CD4-positive, alpha-beta memory T cell (primary cell): ENCODE data around the gene RIT1. TPM values are rescaled to one million over a fixed set of nuclear protein-coding genes. Genes with fewer than 3 reads are reported as not detected.
"Not testable (repeated sequence)": the region's sequence is repeated elsewhere in the genome, so short reads cannot be mapped to it uniquely, and the experiment has no call there.

ENCODE experiments used
- CTCF ChIA-PET: fragments of 350-600 bp; sonication (Branson Sonifier 250); formaldehyde crosslinking; loops from one replicate; lab custom pipeline; 2021; ENCODE audit warnings: inconsistent platforms; ENCODE audit not compliant: partially characterized antibody; lab: Charles Lee
- POLR2A ChIA-PET: fragments of 350-600 bp; sonication (Branson Sonifier 250); formaldehyde crosslinking; loops from one replicate; lab custom pipeline; 2021; ENCODE audit not compliant: partially characterized antibody; lab: Charles Lee
- DNase-seq, 5 donors: peaks; one replicate each; pipeline versions ENCODE4 v3.0.0 to v3.0.0-alpha.2; 2020 to 2022; ENCODE audit warnings: mixed read lengths in 1 of 5
- H3K27ac ChIP-seq: one replicate; pipeline ENCODE4 v1.7.0; 2013; ENCODE audit warnings: low read depth, low read length
- H3K27me3 ChIP-seq: 2 replicates; pipeline ENCODE4 v1.7.0; 2013; ENCODE audit warnings: mild to moderate bottlenecking, low read length, moderate library complexity; ENCODE audit not compliant: insufficient read depth
- H3K36me3 ChIP-seq: 2 replicates; pipeline ENCODE4 v1.7.0; 2013; ENCODE audit warnings: mild to moderate bottlenecking, low read length, moderate library complexity; ENCODE audit not compliant: insufficient read depth
- H3K4me1 ChIP-seq: 2 replicates; pipeline ENCODE4 v1.7.0; 2013; ENCODE audit warnings: mild to moderate bottlenecking, low read length, moderate library complexity; ENCODE audit not compliant: insufficient read depth
- H3K4me3 ChIP-seq, 2 donors: one replicate each; pipeline ENCODE4 v1.7.0; 2013; ENCODE audit warnings: low read length in 2 of 2, mild to moderate bottlenecking in 1 of 2
- H3K9me3 ChIP-seq, 2 donors: one replicate each; pipeline ENCODE4 v1.7.0; 2013; ENCODE audit warnings: low read length in 2 of 2, control low read depth in 1 of 2; ENCODE audit not compliant: control insufficient read depth in 1 of 2
- H3K27ac Mint-ChIP-seq, 7 donors: one replicate each; pipeline ENCODE4 v1.8.0; 2020 to 2021; ENCODE audit warnings: mixed read lengths in 7 of 7, mild to moderate bottlenecking in 6 of 7, inconsistent platforms in 3 of 7, moderate library complexity in 3 of 7
- H3K27me3 Mint-ChIP-seq, 2 donors: one replicate each; pipeline ENCODE4 v1.8.0; 2020 to 2021; ENCODE audit warnings: mixed read lengths in 2 of 2
- H3K36me3 Mint-ChIP-seq, 2 donors: one replicate each; pipeline ENCODE4 v1.8.0; 2020 to 2021; ENCODE audit warnings: mixed read lengths in 2 of 2, inconsistent platforms in 1 of 2, mild to moderate bottlenecking in 1 of 2
- H3K4me1 Mint-ChIP-seq, 4 donors: one replicate each; pipeline ENCODE4 v1.8.0; 2020 to 2021; ENCODE audit warnings: mixed read lengths in 4 of 4, mild to moderate bottlenecking in 1 of 4
- H3K4me3 Mint-ChIP-seq, 8 donors: one replicate each; pipeline ENCODE4 v1.8.0; 2020 to 2021; ENCODE audit warnings: mixed read lengths in 8 of 8, mild to moderate bottlenecking in 7 of 8, moderate library complexity in 6 of 8, inconsistent platforms in 3 of 8
- H3K9me3 Mint-ChIP-seq, 8 donors: one replicate each; pipeline ENCODE4 v1.8.0; 2020 to 2021; ENCODE audit warnings: mixed read lengths in 8 of 8, mild to moderate bottlenecking in 5 of 8, inconsistent platforms in 3 of 8, moderate library complexity in 1 of 8
- intact Hi-C: fragments of 100-400 bp; cut with micrococcal nuclease; formaldehyde crosslinking; loops from one replicate; pipeline ENCODE4 v1.15.1; 2023
- polyA plus RNA-seq, 2 donors: library from polyadenylated mRNA; unstranded; fragments of 300-500 nt; fragmentation: Illumina TruSeq; gene quantifications; one replicate each; pipeline ENCODE4 v1.2.3, GENCODE V29; 2021
- total RNA-seq, 2 experiments: library from RNA; stranded (reverse); gene quantifications; one replicate each; pipeline ENCODE4 v1.2.3, GENCODE V29; 2021

RIT1 gene
- total and polyA plus RNA-seq, 4 experiments from 2014 or later: 14.1 to 48.0 (median 32.7) TPM

GRCh38 chr1:155896476-155896875 is 14.7 kb downstream of the RIT1 start:
- H3K4me3 ChIP-seq, POLR2A ChIA-PET, H3K9me3 Mint-ChIP-seq, H3K27me3 ChIP-seq, DNase-seq, H3K4me3 Mint-ChIP-seq, CTCF ChIA-PET, H3K27ac ChIP-seq, H3K27me3 Mint-ChIP-seq, intact Hi-C loops, H3K9me3 ChIP-seq: not testable (repeated sequence)
- Mint-ChIP-seq H3K36me3 (peaks cover 20 to 40% of the 10 kb centered on the region in 2 donors), H3K27ac (peak overlapping the region in 1 of 7 donors; percentile 36), H3K4me1 (peaks cover 15 to 19% (median 15%) of the 10 kb centered on the region in 4 donors)
- Histone ChIP-seq H3K4me1 (peaks cover 14% of the 10 kb centered on the region), H3K36me3 (peaks cover 20% of the 10 kb centered on the region)

- POLR2A ChIA-PET: interaction anchor here (0.6 kb wide), 1 partner anchor 34 kb away, joined by 3 read pairs; no protein-coding TSS in a partner anchor
- Histone ChIP-seq H3K4me1 (peaks cover 14% of the 10 kb centered on the region), H3K36me3 (peaks cover 12% of the 10 kb centered on the region)
- H3K27me3 Mint-ChIP-seq, intact Hi-C loops, CTCF ChIA-PET, H3K27ac Mint-ChIP-seq, H3K27ac ChIP-seq, H3K9me3 ChIP-seq, H3K4me3 Mint-ChIP-seq, DNase-seq, H3K4me3 ChIP-seq, H3K27me3 ChIP-seq, H3K9me3 Mint-ChIP-seq: not testable (repeated sequence)
- H3K4me1 Mint-ChIP-seq: peaks cover 15 to 19% (median 15%) of the 10 kb centered on the region in 4 donors
- H3K36me3 Mint-ChIP-seq: peaks cover 19 to 34% of the 10 kb centered on the region in 2 donors
Observed at GRCh38 chr1:155895617-155896016, 15.5 kb downstream of the RIT1 start.

- Histone ChIP-seq H3K4me3 (no peak overlapping the region), H3K36me3 (no peaks in the 10 kb centered on the region), H3K4me1 (peaks cover 14% of the 10 kb centered on the region), H3K9me3 (no peaks in the 10 kb centered on the region), H3K27me3 (no peaks in the 10 kb centered on the region), H3K27ac (no peak overlapping the region)
- no peaks in the 10 kb centered on the region for H3K27me3 Mint-ChIP-seq
- no peaks in the 10 kb centered on the region for H3K9me3 Mint-ChIP-seq
- peak overlapping the region in 2 of 8 donors; percentile 11 to 13 for H3K4me3 Mint-ChIP-seq
- peaks cover 9 to 19% (median 13%) of the 10 kb centered on the region in 4 donors for H3K4me1 Mint-ChIP-seq
- H3K36me3 Mint-ChIP-seq: peaks cover 6 to 14% of the 10 kb centered on the region in 2 donors
- H3K27ac Mint-ChIP-seq: peak overlapping the region; percentile 36 to 93 (median 75)
- intact Hi-C loops: no loop called here
- ChIA-PET CTCF (interaction anchor here (0.7 to 1.9 kb wide), 3 partner anchors 11 to 813 kb away, joined by 3 to 4 read pairs (median 4); no protein-coding TSS in a partner anchor), POLR2A (interaction anchor here (1.1 to 1.9 kb wide), 3 partner anchors 10 to 148 kb away, joined by 3 to 6 read pairs (median 5); partner anchors contain the start of gene SYT11)
- peak; percentile 35 to 46 (median 37) for DNase-seq
Observed at GRCh38 chr1:155893389-155894142, 17.6 kb downstream of the RIT1 start.

DNA sequence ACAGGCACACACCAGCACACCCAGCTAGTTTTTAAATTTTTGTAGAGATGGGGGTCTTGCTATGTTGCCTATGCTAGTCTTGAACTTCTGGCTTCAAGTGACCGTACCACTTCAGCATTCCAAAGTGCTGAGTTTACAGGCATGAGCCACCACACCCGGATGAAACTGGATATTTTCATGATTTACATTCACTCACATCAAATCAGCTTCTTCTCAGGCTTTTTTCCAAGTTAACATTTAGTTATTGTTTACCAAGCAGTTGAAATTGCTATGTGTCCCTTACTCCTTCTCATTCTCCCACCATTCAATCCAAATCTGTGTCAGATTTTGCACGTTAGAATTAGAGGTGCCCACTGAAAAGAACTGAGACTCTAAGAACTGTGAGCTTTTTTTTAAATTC is 18.4 kb downstream of the RIT1 start:
- ChIA-PET POLR2A (interaction anchor here (1.1 to 1.8 kb wide), 2 partner anchors 33 to 147 kb away, joined by 3 to 6 read pairs; partner anchors contain the start of gene SYT11), CTCF (interaction anchor here (1.3 to 1.9 kb wide), 2 partner anchors 10 to 12 kb away, joined by 4 read pairs; no protein-coding TSS in a partner anchor)
- Histone ChIP-seq H3K27ac (no peak overlapping the region), H3K4me1 (peaks cover 14% of the 10 kb centered on the region), H3K9me3 (no peaks in the 10 kb centered on the region), H3K36me3 (no peaks in the 10 kb centered on the region), H3K27me3 (no peaks in the 10 kb centered on the region), H3K4me3 (no peak overlapping the region)
- intact Hi-C loops: no loop called here
- peaks cover 4 to 10% of the 10 kb centered on the region in 2 donors for H3K36me3 Mint-ChIP-seq
- H3K4me1 Mint-ChIP-seq: peaks cover 9 to 19% (median 13%) of the 10 kb centered on the region in 4 donors
- no peak for DNase-seq
- peak overlapping the region in 6 of 7 donors; percentile 43 to 93 (median 74) for H3K27ac Mint-ChIP-seq
- H3K9me3 Mint-ChIP-seq: no peaks in the 10 kb centered on the region
- no peak overlapping the region for H3K4me3 Mint-ChIP-seq
- no peaks in the 10 kb centered on the region for H3K27me3 Mint-ChIP-seq

GRCh38 chr1:155890251-155890650 is 20.9 kb downstream of the RIT1 start:
- no peak overlapping the region for H3K27ac ChIP-seq
- Mint-ChIP-seq H3K4me1 (peaks cover 9 to 19% (median 12%) of the 10 kb centered on the region in 4 donors), H3K9me3 (no peaks in the 10 kb centered on the region), H3K36me3 (peaks cover 0 to 7% of the 10 kb centered on the region in 2 donors), H3K27ac (peak overlapping the region in 1 of 7 donors; percentile 64), H3K27me3 (no peaks in the 10 kb centered on the region), H3K4me3 (no peak overlapping the region)
- intact Hi-C loops: no loop called here
- ChIA-PET CTCF (interaction anchor here (0.8 kb wide), 1 partner anchor 13 kb away, joined by 3 read pairs; no protein-coding TSS in a partner anchor), POLR2A (no interaction called here)
- H3K9me3 ChIP-seq: no peaks in the 10 kb centered on the region
- H3K36me3 ChIP-seq: no peaks in the 10 kb centered on the region
- H3K4me1 ChIP-seq: peaks cover 14% of the 10 kb centered on the region
- no peaks in the 10 kb centered on the region for H3K27me3 ChIP-seq
- no peak overlapping the region for H3K4me3 ChIP-seq
- no peak for DNase-seq

DNA sequence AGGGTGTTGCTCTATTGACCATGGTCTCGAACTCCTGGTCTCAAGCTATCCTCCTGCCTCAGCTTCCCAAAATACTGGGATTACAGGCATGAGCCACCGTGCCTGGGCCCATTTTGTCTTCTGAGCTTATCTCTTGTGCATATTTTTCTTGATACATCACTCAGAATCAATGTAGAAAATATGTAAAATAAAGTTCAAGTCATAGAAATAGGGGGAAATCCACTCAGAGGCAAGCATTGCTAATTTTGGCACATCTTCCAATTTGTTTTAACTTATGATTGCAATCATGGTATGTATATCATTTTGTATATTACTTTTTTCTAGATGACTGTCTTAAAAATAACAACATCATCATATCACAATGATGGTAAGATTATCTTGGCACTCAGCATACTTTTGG is 21.6 kb downstream of the RIT1 start:
- peaks cover 0 to 8% of the 10 kb centered on the region in 2 donors for H3K36me3 Mint-ChIP-seq
- H3K4me1 ChIP-seq: peaks cover 14% of the 10 kb centered on the region
- no peak overlapping the region for H3K4me3 ChIP-seq
- H3K9me3 ChIP-seq: no peaks in the 10 kb centered on the region
- no peak overlapping the region for H3K27ac ChIP-seq
- no peak overlapping the region for H3K4me3 Mint-ChIP-seq
- DNase-seq: no peak
- ChIA-PET POLR2A (interaction anchor here (1.0 kb wide), 1 partner anchor 12 kb away, joined by 3 read pairs; no protein-coding TSS in a partner anchor), CTCF (interaction anchor here (0.6 kb wide), 1 partner anchor 177 kb away, joined by 3 read pairs; no protein-coding TSS in a partner anchor)
- peaks cover 9 to 19% (median 12%) of the 10 kb centered on the region in 4 donors for H3K4me1 Mint-ChIP-seq
- no peaks in the 10 kb centered on the region for H3K27me3 ChIP-seq
- H3K27ac Mint-ChIP-seq: no peak overlapping the region
- intact Hi-C loops: no loop called here
- H3K27me3 Mint-ChIP-seq: no peaks in the 10 kb centered on the region
- no peaks in the 10 kb centered on the region for H3K9me3 Mint-ChIP-seq
- H3K36me3 ChIP-seq: no peaks in the 10 kb centered on the region

- Mint-ChIP-seq H3K36me3 (peaks cover 0 to 13% of the 10 kb centered on the region in 2 donors), H3K4me3 (no peak overlapping the region), H3K4me1 (peaks cover 6 to 12% (median 7%) of the 10 kb centered on the region in 4 donors), H3K27ac (no peak overlapping the region), H3K27me3 (no peaks in the 10 kb centered on the region), H3K9me3 (no peaks in the 10 kb centered on the region)
- no peak for DNase-seq
- no peaks in the 10 kb centered on the region for H3K36me3 ChIP-seq
- H3K27me3 ChIP-seq: no peaks in the 10 kb centered on the region
- peaks cover 7% of the 10 kb centered on the region for H3K4me1 ChIP-seq
- ChIA-PET POLR2A (no interaction called here), CTCF (no interaction called here)
- no peak overlapping the region for H3K4me3 ChIP-seq
- H3K27ac ChIP-seq: no peak overlapping the region
- no peaks in the 10 kb centered on the region for H3K9me3 ChIP-seq
- intact Hi-C loops: no loop called here
Observed at GRCh38 chr1:155888481-155888880, 22.7 kb downstream of the RIT1 start.
